T-helper 2 cell treated with Interferon-gamma antibody and Interleukin-4, amounts not matched to agents 5 μg/mL and 100 μg/mL, for 36 hours (primary cell): ENCODE results near the gene HFM1.
A peak's percentile ranks its signal among the peaks of the same experiment; 100 is the strongest.
"Not testable (repeated sequence)": the region's sequence is repeated elsewhere in the genome, so short reads cannot be mapped to it uniquely, and the experiment has no call there.

Experiments
- DNase-seq: peaks from one replicate; pipeline ENCODE4 v3.0.0; 2021; ENCODE audit warnings: low spot score
- H3K27ac Mint-ChIP-seq: one replicate; pipeline ENCODE4 v1.8.0; 2021; ENCODE audit warnings: mild to moderate bottlenecking, mixed read lengths
- H3K27me3 Mint-ChIP-seq: one replicate; pipeline ENCODE4 v1.8.0; 2021; ENCODE audit warnings: low read depth, mixed read lengths
- H3K36me3 Mint-ChIP-seq: one replicate; pipeline ENCODE4 v1.8.0; 2021; ENCODE audit warnings: low read depth, mixed read lengths
- H3K4me1 Mint-ChIP-seq: one replicate; pipeline ENCODE4 v1.8.0; 2021; ENCODE audit warnings: low read depth, mixed read lengths
- H3K4me3 Mint-ChIP-seq: one replicate; pipeline ENCODE4 v1.8.0; 2022; ENCODE audit warnings: mild to moderate bottlenecking, moderate library complexity, mixed read lengths
- H3K9me3 Mint-ChIP-seq: one replicate; pipeline ENCODE4 v1.8.0; 2021; ENCODE audit warnings: mixed read lengths

Gene HFM1, protein sequence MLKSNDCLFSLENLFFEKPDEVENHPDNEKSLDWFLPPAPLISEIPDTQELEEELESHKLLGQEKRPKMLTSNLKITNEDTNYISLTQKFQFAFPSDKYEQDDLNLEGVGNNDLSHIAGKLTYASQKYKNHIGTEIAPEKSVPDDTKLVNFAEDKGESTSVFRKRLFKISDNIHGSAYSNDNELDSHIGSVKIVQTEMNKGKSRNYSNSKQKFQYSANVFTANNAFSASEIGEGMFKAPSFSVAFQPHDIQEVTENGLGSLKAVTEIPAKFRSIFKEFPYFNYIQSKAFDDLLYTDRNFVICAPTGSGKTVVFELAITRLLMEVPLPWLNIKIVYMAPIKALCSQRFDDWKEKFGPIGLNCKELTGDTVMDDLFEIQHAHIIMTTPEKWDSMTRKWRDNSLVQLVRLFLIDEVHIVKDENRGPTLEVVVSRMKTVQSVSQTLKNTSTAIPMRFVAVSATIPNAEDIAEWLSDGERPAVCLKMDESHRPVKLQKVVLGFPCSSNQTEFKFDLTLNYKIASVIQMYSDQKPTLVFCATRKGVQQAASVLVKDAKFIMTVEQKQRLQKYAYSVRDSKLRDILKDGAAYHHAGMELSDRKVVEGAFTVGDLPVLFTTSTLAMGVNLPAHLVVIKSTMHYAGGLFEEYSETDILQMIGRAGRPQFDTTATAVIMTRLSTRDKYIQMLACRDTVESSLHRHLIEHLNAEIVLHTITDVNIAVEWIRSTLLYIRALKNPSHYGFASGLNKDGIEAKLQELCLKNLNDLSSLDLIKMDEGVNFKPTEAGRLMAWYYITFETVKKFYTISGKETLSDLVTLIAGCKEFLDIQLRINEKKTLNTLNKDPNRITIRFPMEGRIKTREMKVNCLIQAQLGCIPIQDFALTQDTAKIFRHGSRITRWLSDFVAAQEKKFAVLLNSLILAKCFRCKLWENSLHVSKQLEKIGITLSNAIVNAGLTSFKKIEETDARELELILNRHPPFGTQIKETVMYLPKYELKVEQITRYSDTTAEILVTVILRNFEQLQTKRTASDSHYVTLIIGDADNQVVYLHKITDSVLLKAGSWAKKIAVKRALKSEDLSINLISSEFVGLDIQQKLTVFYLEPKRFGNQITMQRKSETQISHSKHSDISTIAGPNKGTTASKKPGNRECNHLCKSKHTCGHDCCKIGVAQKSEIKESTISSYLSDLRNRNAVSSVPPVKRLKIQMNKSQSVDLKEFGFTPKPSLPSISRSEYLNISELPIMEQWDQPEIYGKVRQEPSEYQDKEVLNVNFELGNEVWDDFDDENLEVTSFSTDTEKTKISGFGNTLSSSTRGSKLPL (N-terminal part only)

DNA sequence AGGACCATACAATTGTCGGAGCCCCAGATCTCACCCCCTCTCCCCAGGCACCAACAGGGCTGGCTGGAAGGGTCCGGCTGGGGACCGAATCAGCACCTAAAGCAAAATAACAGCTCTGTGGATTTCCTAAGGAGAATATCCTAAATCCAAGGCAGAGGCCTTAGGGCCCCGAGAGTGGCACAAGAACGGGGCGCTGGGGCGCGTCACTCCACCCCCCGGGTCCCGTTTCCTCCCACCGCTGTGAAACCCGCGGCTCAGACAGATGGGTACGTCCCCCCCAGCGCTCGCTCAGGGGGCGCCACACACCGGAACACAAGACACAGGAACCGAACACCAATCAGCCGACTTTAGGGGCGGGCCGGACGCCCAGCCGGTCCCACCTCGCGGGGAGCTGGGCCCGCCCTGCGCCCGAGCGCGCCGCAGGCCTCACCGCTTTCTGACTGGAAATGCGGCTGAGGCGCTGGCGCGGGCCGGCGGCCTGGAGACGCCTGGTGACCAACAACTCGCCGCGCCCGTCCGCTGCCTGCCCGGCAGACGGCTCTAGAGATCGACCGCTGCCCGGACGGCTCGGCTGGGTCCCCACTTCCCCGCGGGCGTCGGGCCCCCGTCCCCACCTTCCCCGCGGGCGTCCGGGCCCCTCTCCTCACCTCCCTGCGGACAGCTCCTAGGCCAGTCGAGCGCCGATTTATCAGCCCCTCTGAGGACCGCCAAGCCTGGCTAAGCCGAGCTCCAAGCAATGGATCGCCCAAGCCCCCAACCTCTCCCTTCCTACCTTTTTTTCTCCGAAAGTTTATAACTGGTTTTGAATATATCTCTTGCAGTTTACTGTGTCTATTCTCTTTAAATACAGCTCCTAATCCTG lies at the start of gene HFM1:
HFM1 (minus strand) TSS at position 687 of the 862 bp plus-strand sequence. CDS start 3,755 bp downstream, outside the sequence.
- peaks cover 1% of the 10 kb centered on the region for H3K36me3 Mint-ChIP-seq
- peaks cover 69% of the 10 kb centered on the region for H3K27me3 Mint-ChIP-seq
- no peak within 1 kb of the TSS for H3K27ac Mint-ChIP-seq
- peak within 1 kb of the TSS; percentile 69 for H3K4me3 Mint-ChIP-seq
- peaks cover 4% of the 10 kb centered on the region for H3K4me1 Mint-ChIP-seq
- no peaks in the 10 kb centered on the region for H3K9me3 Mint-ChIP-seq
- peak; percentile 46 for DNase-seq

DNA sequence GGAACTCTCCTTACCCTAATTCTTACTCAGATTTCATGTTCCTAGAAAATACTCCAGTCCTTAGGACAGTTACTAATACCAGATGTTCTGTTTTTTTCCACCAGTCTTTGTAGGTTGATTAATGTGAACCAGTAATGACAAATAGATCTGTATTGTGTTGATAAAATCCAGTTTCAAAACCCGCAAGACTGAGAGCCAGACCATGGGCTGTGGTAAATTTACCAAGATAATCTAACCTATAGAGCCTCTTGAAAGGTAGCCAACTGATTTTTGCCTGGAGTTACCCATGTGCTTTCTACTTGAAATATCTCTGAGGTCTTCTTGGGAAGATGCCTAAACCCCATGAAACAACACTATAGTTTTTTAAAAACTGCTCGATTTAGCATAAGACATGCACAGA lies 49.5 kb upstream of the HFM1 start:
- H3K9me3 Mint-ChIP-seq, result no peaks in the 10 kb centered on the region
- no peak overlapping the region for H3K4me3 Mint-ChIP-seq
- no peak for DNase-seq
- H3K4me1 Mint-ChIP-seq, result no peaks in the 10 kb centered on the region
- no peak overlapping the region for H3K27ac Mint-ChIP-seq
- H3K27me3 Mint-ChIP-seq, result peaks cover 5% of the 10 kb centered on the region
- H3K36me3 Mint-ChIP-seq, result no peaks in the 10 kb centered on the region

DNA sequence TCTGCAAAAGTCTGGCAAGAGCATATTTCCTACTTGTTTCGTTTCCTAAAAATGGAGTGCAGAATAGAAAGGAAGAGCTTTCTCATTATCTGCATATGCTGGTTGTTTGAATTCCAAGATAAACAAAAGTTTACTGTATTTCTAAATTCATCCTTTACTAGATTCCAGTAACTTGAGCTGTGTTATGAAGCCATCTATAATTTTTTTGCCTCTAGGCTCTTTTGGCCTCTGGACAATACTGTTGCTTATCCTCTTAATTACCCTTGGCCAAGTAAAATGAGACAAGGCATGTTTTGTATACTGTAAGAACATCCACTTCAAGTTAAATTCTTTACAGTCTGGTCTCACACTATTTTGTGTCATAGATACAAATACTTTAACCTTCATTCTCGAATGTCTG lies 45.6 kb upstream of the HFM1 start:
- DNase-seq, result no peak
- peaks cover 5% of the 10 kb centered on the region for H3K27me3 Mint-ChIP-seq
- no peaks in the 10 kb centered on the region for H3K4me1 Mint-ChIP-seq
- H3K36me3 Mint-ChIP-seq, result no peaks in the 10 kb centered on the region
- no peak overlapping the region for H3K4me3 Mint-ChIP-seq
- H3K27ac Mint-ChIP-seq, result no peak overlapping the region
- no peaks in the 10 kb centered on the region for H3K9me3 Mint-ChIP-seq

DNA sequence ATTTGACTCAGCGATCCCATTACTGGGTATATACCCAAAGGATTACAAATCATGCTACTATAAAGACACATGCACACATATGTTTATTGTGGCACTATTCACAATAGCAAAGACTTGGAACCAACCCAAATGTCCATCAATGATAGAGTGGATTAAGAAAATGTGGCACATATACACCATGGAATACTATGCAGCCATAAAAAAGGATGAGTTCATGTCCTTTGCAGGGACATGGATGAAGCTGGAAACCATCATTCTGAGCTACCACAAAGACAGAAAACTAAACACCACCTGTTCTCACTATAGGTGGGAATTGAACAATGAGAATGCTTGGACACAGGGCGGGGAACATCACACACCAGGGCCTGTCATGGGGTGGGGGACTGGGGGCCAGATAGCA lies 43.1 kb upstream of the HFM1 start:
- not testable (repeated sequence) for H3K27ac Mint-ChIP-seq, H3K4me3 Mint-ChIP-seq, H3K4me1 Mint-ChIP-seq, H3K36me3 Mint-ChIP-seq, DNase-seq, H3K27me3 Mint-ChIP-seq
- peaks cover 12% of the 10 kb centered on the region for H3K9me3 Mint-ChIP-seq

DNA sequence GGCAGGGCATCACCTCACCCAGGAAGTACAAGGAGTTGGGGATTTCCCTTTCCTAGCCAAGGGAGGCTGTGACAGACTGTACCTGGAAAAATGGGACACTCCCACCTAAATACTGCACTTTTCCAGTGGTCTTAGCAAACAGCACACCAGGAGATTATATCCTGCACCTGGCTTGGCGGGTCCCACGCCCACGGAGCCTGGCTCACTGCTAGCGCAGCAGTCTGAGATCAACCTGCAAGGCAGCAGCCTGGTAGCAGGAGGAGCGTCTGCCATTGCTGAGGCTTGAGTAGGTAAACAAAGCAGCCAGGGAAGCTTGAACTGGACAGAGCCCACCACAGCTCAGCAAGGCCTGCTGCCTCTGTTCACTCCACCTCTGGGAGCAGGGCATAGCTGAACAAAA lies 37.3 kb upstream of the HFM1 start:
- not testable (repeated sequence) for H3K4me3 Mint-ChIP-seq, DNase-seq, H3K4me1 Mint-ChIP-seq, H3K27ac Mint-ChIP-seq, H3K36me3 Mint-ChIP-seq
- Mint-ChIP-seq H3K9me3 (peaks cover 12% of the 10 kb centered on the region), H3K27me3 (peaks cover 17% of the 10 kb centered on the region)

DNA sequence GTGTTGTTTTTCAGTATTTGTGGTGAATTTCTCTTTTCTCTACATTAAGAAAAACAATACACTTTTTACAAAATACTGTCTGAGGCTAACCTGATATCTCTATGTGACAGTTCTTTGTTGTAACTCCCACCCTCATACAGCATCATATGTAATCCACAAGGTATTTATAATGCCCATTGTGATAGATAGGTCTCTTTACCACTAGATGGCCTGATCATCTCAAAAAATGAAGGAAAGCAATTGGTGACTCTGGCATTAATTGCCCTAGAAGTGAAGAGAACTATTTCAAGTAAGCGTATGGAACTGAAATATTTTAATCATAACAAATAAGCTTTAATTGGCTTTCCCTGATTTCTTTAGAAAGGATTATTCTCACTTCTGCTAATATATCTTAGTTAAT lies 36.2 kb upstream of the HFM1 start:
- peaks cover 12% of the 10 kb centered on the region for H3K9me3 Mint-ChIP-seq
- no peaks in the 10 kb centered on the region for H3K36me3 Mint-ChIP-seq
- peaks cover 19% of the 10 kb centered on the region for H3K27me3 Mint-ChIP-seq
- no peaks in the 10 kb centered on the region for H3K4me1 Mint-ChIP-seq
- no peak overlapping the region for H3K4me3 Mint-ChIP-seq
- H3K27ac Mint-ChIP-seq, result no peak overlapping the region
- DNase-seq, result no peak

DNA sequence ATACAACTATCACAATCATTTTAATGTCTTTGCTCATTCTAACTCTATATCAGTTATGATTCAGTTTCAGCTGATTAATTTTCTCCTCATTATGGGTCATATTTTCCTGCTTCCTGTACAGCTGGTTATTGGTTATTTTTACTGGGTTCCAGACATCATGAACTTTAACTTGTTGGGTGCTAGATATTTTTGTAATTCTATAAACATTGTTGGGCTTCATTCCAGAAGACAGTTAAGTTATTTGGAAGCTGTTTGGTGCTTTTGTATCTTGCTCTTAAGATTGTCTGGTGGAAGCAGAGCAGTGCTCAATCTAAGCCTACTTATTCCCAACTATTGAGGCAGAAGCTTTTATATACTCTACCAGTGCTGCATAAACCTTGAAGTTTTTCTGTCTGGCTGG lies 34.4 kb upstream of the HFM1 start:
- H3K4me1 Mint-ChIP-seq, result no peaks in the 10 kb centered on the region
- H3K27me3 Mint-ChIP-seq, result peaks cover 20% of the 10 kb centered on the region
- no peaks in the 10 kb centered on the region for H3K36me3 Mint-ChIP-seq
- DNase-seq, result no peak
- H3K9me3 Mint-ChIP-seq, result peaks cover 12% of the 10 kb centered on the region
- H3K27ac Mint-ChIP-seq, result no peak overlapping the region
- no peak overlapping the region for H3K4me3 Mint-ChIP-seq

DNA sequence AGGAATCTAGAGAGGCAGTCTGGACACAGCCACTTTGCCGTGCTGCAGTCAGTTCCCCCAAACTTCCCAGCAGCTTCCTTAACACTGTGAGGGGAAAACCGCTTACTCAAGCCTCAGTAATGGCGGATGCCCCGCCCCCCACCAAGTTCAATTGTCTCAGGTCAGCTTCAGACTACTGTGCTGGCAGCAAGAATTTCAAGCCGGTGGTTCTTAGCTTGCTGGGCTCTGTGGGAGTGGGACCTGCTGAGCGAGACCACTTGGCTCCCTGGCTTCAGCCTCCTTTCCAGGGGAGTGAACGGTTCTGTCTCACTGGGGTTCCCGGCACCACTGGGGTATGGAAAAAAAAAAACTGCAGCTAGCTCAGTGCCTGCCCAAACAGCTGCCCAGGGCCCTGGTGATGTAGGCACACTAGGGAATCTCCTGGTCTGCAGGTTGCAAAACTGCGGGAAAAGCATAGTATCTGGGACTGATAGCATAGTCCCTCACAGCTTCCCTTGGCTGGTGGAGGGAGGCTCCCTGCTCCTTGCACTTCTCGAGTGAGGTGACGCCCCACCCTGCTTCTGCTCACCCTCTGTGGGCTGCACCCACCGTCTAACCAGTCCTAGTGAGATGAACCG lies 23.7 kb upstream of the HFM1 start:
- Mint-ChIP-seq H3K36me3 (no peaks in the 10 kb centered on the region), H3K4me3 (no peak overlapping the region)

DNA sequence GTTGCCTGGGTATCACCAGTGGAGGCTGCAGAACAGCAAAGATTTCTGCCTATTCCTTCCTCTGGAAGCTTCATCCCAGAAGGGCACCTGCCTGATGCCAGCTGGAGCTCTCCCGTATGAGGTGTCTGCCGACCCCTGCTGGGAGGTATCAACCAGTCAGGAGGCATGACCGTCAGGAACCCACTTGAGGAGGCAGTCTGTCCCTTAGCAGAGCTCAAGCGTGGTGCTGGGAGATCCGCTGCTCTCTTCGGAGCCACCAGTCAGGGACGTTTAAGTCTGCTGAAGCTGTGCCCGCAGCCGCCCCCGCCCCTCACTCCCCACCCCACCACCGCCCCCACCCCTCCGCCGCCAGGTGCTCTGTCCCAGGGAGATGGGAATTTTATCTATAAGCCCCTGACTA lies 23.1 kb upstream of the HFM1 start:
- H3K9me3 Mint-ChIP-seq, result no peaks in the 10 kb centered on the region
- DNase-seq, result no peak
- no peak overlapping the region for H3K27ac Mint-ChIP-seq
- no peak overlapping the region for H3K4me3 Mint-ChIP-seq
- peaks cover 3% of the 10 kb centered on the region for H3K4me1 Mint-ChIP-seq
- H3K27me3 Mint-ChIP-seq, result peaks cover 24% of the 10 kb centered on the region
- no peaks in the 10 kb centered on the region for H3K36me3 Mint-ChIP-seq

More for the DNA sequence above, 23.7 kb upstream of the HFM1 start:
- H3K27ac Mint-ChIP-seq, result no peak overlapping the region
- H3K9me3 Mint-ChIP-seq, result no peaks in the 10 kb centered on the region
- no peak for DNase-seq
- no peaks in the 10 kb centered on the region for H3K4me1 Mint-ChIP-seq
- H3K27me3 Mint-ChIP-seq, result peaks cover 24% of the 10 kb centered on the region

DNA sequence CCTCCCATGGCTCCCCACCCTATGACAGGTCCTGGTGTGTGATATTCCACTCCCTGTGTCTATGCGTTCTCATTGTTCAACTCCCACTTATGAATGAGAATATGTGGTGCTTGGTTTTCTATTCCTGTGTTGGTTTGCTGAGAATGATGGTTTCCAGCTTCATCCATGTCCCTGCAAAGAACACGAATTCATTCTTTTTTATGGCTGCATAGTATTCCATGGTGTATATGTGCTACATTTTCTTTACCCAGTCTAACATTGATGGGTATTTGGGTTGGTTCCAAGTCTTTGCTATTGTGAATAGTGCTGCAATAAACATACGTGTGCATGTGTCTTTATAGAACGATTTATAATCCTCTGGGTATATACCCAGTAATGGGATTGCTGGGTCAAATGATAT lies 17.9 kb upstream of the HFM1 start:
- H3K4me3 Mint-ChIP-seq, H3K4me1 Mint-ChIP-seq, H3K9me3 Mint-ChIP-seq, DNase-seq, H3K27ac Mint-ChIP-seq, H3K36me3 Mint-ChIP-seq: not testable (repeated sequence)
- H3K27me3 Mint-ChIP-seq, result peaks cover 34% of the 10 kb centered on the region

DNA sequence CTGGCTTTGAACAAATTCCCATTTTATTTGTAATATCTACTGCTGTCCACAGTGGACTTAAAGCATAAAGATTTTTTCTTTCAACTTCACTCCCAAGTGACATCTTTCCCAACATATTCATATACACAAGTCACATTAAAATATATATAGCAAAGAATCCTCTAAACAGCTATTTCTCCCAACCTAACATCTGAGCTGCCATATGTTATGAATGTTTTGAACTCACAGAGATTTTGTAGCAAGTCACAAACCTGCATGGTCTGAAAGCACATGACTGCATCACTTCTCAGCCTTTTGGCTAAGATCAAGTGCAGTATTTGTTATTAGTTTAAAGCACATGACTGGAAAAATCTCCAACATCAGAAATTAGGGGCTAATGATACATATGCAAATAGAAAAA lies 7.7 kb upstream of the HFM1 start:
- DNase-seq, result no peak
- Mint-ChIP-seq H3K27ac (no peak overlapping the region), H3K4me3 (no peak overlapping the region), H3K4me1 (no peaks in the 10 kb centered on the region), H3K36me3 (no peaks in the 10 kb centered on the region), H3K27me3 (peaks cover 37% of the 10 kb centered on the region), H3K9me3 (no peaks in the 10 kb centered on the region)

DNA sequence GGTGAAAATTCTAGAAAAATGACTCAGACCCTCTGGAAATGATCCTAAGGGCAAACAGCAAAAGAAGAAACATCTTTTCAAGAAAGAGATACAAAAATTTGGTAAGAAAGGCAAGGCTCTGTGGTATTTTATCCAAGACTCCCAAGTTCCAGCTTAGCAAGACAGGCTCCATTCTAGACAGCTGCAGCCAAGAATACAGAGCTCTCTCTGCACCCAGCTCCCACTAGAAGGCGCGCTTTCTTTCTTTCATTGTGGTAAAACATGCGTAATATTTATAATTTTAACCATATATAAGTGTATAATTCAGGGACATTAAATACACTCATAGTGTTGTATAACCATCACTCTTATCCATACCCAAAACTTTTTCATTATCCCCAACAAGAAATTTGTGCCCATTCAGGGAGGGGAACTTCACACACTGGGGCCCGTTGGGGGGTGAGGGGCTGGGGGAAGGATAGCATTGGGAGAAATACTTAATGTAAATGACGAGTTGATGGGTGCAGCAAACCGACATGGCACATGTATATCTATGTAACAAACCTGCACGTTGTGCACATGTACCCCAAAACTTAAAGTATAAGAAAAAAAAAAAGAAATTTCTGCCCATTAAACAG lies 2.2 kb upstream of the HFM1 start:
- Mint-ChIP-seq H3K4me3 (no peak overlapping the region), H3K36me3 (peaks cover 1% of the 10 kb centered on the region), H3K9me3 (no peaks in the 10 kb centered on the region), H3K4me1 (peaks cover 4% of the 10 kb centered on the region), H3K27me3 (peaks cover 72% of the 10 kb centered on the region), H3K27ac (no peak overlapping the region)
- DNase-seq, result no peak
